DMS79 treated with DMSO at 0.1 percent for 48 hours (cell line): ENCODE results near the gene MAD1L1.
A peak's percentile ranks its signal among the peaks of the same experiment; 100 is the strongest.

Source experiments
- DNase-seq: peaks from one replicate; lab custom pipeline; 2025; lab: John Stamatoyannopoulos, UW

The MAD1L1 gene

GRCh38 chr7:1926908-1927306 lies 305.8 kb downstream of the MAD1L1 start:
- no peak for DNase-seq

DNA sequence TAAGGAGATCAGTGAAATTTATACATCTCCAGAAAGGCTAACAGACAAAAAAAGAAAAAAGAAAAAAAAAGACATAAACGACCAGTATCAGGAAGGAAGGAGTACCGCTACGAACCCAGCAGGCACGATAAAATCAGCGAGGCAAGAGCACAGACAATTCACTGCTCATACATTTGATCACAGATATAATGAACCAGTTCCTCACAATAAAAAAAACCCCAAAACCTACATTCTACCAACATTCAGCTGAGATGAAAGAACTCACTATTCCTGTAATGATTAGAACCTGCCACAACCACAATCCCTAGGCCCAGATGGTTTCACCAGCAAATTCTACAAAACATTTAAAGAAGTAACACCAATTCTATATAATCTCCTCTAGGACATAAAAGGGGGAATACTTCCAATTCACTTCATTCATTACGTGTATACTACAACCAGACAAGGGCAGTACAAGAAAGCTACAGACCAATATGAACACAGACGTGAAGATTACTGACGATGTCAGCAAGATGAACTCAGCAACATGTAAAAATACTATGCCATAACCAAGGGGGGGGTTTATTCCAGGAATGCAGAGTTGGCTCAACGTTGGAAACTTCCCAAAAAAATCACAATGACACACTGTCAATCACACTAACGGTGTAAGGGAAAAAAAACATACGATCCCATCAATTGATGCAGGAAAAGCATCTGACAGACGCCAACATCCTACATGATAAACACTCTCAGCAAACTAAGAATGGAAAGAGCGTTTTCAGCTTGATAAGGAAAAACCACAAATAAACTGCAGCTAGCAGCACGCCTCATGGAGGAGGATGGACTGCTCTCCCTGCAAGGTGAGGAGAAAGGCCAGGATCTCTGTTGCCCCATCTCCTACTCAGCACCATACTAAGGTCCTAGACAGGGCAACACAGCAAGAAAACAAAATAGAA lies 306.5 kb downstream of the MAD1L1 start:
- DNase-seq = no peak

GRCh38 chr7:1925349-1925748 lies 307.4 kb downstream of the MAD1L1 start:
- DNase-seq = no peak

- DNase-seq = peak; percentile 79
Observed at GRCh38 chr7:1924258-1924817, 308.4 kb downstream of the MAD1L1 start.

- DNase-seq = peak; percentile 69
Observed at GRCh38 chr7:1923409-1924257, 309.1 kb downstream of the MAD1L1 start.

- DNase-seq = no peak
Observed at GRCh38 chr7:1922870-1923236, 309.9 kb downstream of the MAD1L1 start.

- DNase-seq = no peak
Observed at GRCh38 chr7:1922071-1922869, 310.5 kb downstream of the MAD1L1 start.

- no peak for DNase-seq
Observed at GRCh38 chr7:1920881-1921280, 311.9 kb downstream of the MAD1L1 start.

DNA sequence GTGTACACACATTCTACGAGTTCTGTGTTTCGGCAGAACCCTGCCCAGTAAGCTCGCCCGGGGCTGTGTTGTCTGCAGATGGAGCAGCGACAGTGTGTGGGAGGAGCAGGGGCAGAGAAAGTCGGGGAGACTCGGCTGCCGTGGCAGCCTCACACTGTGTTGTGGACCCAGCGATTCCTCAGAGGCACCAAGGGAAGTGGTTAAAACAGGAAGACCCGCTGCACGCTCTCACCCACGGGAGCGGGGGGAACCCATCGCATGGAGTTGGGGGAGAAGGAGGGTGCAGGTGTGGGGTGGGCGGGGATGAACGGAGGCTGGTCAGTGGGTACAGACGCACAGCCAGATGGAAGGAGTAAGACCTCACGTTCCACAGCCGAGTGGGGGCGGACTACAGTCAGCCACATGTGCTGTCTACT lies 312.5 kb downstream of the MAD1L1 start:
- no peak for DNase-seq

GRCh38 chr7:1919539-1920265 lies 313.0 kb downstream of the MAD1L1 start:
- DNase-seq = no peak

DNA sequence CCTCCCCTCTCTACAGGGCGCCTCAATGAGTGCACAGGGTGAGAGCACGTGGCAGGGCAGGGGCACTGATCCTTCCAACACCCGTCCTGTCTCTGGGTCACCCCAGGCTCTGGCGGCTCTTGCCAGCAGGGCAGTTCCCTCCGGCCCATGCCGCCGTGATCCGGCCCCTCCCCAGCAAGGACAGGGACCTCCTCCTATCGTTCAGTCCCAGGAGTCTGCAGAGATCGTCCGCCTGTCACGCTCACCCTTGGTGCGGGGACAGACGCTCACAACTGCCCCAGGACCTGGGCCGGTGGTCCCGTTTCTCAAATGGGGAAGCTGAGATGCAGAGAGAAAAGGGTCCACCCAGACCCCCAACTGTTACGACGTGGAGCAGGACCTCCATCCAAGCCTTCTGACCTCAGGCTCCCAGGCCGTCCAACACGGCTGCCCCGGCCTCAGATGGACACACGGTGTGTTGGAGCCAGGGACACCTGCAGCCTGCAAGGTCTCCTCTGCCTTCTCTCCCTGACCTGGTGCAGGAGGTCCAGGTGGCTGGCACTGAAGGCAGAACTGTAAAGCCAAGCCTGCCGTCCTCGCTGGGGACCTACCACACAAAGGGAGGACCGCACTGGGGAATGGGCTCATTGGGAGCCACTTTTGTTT lies 313.7 kb downstream of the MAD1L1 start:
- DNase-seq = no peak

DNA sequence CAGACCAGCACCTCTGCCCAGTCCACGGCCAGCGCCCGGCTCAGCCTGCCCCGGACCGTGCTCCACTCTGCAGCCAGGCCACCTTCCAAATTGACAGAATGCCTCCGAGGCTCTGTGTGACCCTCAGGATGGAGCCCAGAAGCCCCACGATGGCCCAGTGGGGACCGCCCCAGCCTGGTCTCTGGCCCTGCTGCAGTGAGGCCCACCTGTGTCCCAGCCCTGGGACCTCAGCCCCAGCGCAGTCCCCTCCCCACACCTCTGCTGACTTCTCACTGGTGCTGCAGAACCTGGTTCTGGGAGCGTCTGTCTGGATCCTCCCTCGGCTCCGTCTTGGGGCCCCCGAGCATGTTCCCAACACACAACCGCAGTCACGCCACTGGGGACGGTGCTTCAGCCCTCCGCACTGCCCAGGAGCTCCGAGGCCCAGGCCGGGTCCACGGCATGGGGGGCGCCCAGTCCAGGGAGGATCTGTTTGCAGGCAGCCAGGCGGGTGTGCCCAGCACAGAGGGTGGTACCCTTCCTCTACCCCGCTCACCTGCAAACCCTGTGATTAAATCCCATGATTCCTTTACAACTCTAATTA lies 314.6 kb downstream of the MAD1L1 start:
- DNase-seq = no peak

GRCh38 chr7:1917221-1918062 lies 315.3 kb downstream of the MAD1L1 start:
- DNase-seq = peak; percentile 88

- DNase-seq = no peak
Observed at GRCh38 chr7:1916601-1916970, 316.2 kb downstream of the MAD1L1 start.

DNA sequence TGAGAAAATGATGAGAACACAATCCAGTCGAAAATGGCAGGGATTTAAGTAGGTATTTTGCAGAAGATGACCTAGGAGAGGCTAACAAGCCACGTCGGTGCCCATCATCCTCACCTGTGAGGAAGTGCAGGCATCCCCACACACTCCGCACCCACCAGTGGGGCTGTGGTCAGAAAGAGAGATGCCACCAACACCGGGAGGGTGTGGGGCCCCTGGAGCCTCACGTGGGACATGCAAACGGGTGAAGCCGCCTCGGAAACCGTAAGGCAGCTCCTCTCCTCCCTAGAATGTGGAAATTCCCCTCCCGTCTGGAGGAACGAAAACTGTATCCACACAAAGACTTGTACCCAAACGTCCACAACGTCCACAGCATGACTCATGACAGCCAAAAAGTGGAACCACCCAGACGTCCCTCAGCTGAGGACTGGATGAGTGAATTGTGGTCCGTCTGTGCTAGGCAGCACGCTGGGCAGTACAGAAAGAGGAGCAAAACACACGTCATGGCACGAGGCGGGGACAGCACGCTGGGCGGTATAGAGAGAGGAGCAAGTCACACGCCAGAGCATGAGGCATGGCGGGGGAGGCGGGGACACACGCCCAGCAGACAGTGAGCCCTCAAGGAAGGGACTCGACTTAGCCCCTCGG lies 316.7 kb downstream of the MAD1L1 start:
- DNase-seq = no peak

GRCh38 chr7:1915326-1915725 lies 317.4 kb downstream of the MAD1L1 start:
- no peak for DNase-seq

- no peak for DNase-seq
Observed at GRCh38 chr7:1914743-1915142, 318.0 kb downstream of the MAD1L1 start.

DNA sequence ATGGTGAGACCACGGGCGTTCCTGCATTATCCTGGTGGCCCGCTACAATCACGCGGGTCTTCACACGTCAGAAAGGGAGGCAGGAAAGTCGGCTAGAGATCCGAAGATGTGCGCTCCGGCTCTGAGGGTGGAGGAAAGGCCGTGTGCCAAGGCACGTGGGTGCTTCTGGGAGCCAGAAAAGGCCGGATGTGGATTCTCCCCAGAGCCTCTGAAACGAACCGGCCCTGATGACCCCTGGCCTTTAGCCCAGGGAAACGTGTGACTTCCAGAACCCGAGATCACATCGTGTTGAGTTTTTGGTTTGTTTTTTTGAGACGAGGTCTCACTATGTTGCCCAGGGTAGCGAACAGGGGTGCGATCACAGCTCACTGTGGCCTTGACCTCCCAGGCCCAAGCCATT lies 318.4 kb downstream of the MAD1L1 start:
- no peak for DNase-seq
